GM21619 (cell line): ENCODE data around the gene PAGE2.
"Not testable (repeated sequence)": the region's sequence is repeated elsewhere in the genome, so short reads cannot be mapped to it uniquely, and the experiment has no call there.

Source experiments
- ATAC-seq: cut with Tn5 transposase; IDR thresholded peaks from one replicate; pipeline ENCODE4 v1.9.1; 2021; ENCODE audit not compliant: unreplicated experiment

The PAGE2 gene

DNA sequence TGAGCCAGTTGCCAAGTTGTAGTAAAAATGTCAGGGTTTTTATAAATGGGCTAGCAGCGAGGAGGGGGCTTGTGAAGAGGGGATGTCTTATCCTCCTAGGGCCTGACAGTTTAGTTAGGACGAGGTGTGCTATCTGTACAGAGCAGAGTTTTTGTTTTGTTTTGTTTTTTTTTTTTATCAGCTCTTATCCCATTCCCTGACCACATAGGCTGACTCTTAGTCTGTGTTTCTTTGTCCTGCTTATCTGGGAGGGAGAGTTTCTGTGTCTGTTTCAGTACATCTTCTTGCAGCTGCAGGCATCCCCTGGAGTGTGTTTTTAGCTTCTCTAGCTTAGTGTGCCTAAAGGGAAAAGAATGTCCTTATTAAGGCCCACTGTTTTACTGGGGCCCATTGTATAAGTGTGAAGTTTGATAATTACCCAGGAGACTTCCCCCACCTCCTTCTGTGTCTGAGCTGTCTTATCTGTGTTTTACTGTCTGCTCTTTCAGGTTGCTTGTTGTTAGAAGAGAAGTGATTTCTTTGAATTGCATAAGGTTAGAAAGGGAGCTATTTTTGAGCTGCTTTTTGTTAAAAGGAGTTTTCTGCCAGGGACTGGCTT, 32.0 kb downstream of the PAGE2 start:
- no peak for ATAC-seq

DNA sequence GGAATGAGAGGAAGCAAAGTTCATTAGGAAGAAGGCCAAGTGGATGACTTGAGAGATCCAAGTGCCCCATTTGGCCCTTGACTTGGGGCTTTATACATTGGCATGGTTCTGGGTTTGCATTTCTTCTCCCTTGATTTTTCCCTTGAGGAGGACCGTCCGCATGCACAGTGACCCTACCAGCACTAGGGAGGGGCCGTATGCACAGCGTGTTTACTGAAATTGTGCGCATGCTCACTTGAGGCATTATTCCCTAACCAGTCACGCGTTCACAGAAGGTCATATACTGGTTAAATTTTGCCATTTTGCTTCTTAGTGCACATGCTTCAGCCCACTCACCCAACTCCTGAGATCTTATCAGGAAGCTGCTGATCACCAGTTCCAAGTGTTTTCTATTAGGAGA, 35.1 kb downstream of the PAGE2 start:
- no peak for ATAC-seq

DNA sequence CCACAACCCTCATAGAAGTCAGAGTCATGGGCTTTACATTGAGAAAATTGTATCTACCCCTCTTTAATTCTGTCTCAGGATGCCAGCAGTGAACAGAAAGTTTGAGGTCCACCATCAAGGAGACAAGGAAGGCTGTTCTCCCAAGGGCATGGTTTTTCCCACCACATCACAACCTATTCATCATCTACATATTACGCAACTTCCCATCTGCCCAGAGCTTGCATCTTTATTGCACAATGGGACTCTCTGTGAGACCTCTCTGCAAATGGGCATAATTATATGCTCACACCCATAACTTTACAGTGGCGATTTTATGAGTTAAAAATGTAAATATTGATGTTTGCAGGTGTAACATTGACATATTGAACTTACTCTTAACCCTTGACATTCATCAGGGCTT, 38.9 kb downstream of the PAGE2 start:
- no peak for ATAC-seq

DNA sequence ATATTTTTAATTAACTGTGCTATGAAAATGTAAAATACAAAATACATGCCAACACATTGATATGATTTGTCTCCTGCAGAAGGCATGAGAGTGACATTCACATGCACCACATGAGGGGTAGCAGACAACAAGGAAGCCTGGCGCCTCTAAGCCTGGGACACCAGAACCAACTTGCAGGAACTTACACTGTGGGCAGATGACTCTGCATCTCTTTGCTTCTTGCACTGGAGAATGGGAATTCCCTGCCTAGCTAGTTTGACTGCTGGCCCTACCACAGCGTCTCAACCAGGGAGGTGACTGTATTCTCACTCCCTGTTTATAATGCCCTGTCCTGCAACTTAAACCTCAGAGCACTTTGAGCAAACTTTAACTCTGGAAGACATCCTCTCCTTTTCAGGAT, 40.5 kb downstream of the PAGE2 start:
- ATAC-seq, result no peak

DNA sequence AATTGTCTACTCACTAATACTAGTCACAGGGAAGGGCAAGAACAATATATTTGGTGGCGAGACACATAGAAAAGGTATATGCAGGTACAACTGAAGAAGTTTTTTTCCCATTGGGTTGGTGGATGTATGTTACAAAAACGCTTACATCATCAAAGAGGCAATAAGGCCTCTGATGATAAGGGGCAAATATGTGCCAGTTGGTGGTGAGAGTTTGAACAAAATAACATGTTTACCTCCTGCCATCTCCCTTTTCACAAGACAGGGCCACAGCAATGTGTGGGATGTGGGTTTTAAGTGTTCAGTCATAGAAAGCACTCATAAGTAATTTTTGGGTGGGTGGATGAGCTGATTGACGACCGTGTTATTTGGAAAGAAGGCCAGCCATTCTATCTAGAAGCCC, 41.7 kb downstream of the PAGE2 start:
- no peak for ATAC-seq

DNA sequence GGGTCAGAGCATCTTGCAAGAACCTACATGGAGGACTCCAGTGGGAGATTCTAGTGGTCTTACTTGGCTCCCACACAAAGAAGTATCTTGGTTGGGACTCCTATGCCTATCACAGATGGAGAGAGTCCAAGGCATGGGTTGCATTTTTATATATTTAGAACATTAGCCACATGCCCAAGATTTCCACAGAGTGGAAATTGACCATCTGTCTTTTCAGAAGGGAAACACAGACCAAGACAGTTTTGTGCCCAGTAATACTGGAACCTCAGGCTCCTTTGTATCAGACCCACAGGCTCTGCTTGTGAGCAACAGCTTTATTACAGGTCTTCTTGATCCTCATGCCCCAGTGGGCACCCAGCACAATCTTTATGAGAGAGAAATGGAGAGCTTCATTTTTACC, 43.6 kb downstream of the PAGE2 start:
- ATAC-seq, result no peak

DNA sequence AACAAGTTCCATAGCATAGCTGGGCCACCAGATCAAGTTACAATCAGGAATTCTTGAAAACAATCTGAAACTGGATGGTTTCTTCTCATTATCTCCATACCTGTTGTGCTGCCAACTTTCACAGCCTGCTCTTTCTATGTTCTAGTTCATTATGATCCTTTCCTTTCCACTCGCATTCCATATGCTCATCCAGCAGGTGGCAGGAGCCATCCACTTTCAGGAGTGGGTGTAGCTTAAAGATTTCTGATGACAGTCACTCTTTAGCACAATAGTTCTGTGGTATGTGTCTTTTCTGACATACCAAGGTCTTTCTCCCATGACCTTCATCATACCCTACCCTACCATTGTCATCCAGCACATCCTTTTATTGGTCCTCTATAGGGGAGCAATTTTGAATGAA, 46.4 kb downstream of the PAGE2 start:
- no peak for ATAC-seq

DNA sequence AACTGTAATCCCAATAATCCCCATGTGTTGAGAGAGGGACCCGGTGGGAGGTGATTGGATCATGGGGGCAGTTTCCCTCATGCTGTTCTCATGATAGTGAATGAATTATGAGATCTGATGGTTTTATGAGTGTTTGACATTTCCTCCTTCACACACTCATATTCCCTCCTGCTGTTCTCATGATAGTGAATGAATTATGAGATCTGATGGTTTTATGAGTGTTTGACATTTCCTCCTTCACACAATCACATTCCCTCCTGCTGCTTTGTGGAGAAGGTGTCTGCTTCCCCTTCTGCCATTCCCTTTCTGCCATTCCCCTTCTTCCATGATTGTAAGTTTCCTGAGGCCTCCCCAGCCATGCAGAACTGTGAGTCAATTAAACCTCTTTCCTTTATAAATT, 52.0 kb downstream of the PAGE2 start:
- ATAC-seq, result not testable (repeated sequence)
